Stimulated activated CD8-positive, alpha-beta memory T cell treated with anti-CD3 and anti-CD28 coated beads, Interleukin-7, amount 100 ng/mL, for 48 hours (primary cell): ENCODE measurements around the gene NR2C2.
"Not testable (repeated sequence)": the region's sequence is repeated elsewhere in the genome, so short reads cannot be mapped to it uniquely, and the experiment has no call there.

ENCODE experiments used
- DNase-seq, 2 donors: peaks; one replicate each; pipeline ENCODE4 v3.0.0-alpha.2; 2020; ENCODE audit warnings: low read depth in 1 of 2; ENCODE audit errors: extremely low read depth in 1 of 2

Gene NR2C2

GRCh38 chr3:14957153-14957552 is 9.8 kb downstream of the NR2C2 start:
- no peak for DNase-seq

GRCh38 chr3:14957925-14958324 is 10.5 kb downstream of the NR2C2 start:
- no peak for DNase-seq

GRCh38 chr3:14959359-14959943 is 12.1 kb downstream of the NR2C2 start:
- no peak for DNase-seq

GRCh38 chr3:14962762-14963161 is 15.4 kb downstream of the NR2C2 start:
- DNase-seq, result no peak

DNA sequence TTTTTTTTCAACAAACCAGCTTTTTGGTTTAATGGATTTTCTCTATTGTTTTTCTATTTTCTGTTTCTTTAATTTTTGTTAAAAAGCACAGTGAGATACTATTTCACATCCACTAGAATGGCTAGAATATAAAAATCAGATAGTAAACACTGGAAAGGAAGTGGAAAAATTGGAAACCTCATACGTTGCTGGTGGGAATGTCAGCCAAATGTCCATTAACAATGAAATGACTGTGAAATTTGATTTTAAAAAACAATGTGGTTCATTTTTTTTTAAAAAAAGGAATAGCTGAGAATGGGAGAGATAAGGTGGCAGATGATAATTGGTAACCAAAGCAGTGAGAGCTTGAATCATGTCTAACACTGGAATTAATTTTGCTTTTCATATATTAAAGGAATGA is 19.9 kb downstream of the NR2C2 start:
- no peak for DNase-seq

DNA sequence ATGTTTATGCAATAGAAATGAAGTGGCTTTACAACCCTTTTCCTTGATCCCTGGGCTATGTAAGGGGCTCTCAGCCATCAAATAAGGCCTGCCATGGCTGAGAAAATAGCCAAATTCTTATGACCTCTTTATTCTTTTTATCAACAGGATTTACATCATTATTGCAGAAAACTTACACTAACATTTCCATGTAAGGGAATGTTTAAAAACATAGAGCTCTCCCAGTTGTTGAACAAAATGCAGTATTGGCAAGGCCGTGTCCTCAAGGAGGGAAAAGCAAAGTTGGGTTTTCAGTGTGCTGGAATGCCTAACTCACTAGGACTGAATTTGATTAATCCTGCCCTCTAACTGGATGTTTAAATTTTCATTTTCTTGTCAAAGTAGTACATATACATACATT is 22.3 kb downstream of the NR2C2 start:
- DNase-seq, result no peak

DNA sequence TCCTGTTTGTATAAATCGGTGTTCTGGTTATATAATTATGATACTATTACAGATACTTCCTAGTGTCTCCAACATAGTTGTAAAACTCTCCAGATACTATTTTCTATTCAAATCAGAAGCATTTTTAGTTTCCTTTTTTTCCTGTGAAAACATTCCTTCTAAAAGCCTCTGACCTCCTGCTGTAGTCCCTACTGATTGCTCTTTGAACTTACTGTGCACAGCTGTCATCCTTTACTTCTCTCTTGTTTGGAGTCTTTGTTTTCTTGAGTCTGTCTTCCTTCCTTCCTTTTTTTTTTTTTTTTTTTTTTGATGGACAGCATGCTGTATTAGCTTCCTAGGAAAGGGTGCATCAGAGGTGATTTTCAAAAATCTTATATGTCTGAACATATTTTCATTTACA is 28.9 kb downstream of the NR2C2 start:
- no peak for DNase-seq

GRCh38 chr3:14980689-14981088 is 33.3 kb downstream of the NR2C2 start:
- no peak for DNase-seq

- DNase-seq, result no peak
These were observed 37.3 kb downstream of the NR2C2 start for GRCh38 chr3:14984581-14985113.

DNA sequence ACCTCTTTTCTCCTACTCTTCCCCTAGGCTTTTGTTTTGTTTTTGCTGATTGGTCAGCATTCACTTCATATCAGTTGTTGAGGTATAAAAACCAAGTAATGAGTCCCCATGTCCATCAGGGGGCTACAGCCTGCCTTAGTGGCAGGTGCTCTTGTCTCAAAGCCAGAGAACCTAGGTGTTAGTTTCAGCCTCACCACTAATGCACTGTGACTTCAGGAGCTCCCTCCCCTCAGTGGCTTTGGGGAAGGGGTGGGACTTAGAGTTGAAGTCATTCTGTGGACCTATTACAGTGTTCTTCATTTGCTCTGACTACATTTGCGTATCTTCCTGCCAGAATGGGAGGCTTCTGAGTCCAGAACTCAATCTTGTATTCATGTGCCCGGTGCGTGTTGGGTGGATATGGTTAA is 41.6 kb downstream of the NR2C2 start:
- DNase-seq, result peak; percentile 11 to 37

DNA sequence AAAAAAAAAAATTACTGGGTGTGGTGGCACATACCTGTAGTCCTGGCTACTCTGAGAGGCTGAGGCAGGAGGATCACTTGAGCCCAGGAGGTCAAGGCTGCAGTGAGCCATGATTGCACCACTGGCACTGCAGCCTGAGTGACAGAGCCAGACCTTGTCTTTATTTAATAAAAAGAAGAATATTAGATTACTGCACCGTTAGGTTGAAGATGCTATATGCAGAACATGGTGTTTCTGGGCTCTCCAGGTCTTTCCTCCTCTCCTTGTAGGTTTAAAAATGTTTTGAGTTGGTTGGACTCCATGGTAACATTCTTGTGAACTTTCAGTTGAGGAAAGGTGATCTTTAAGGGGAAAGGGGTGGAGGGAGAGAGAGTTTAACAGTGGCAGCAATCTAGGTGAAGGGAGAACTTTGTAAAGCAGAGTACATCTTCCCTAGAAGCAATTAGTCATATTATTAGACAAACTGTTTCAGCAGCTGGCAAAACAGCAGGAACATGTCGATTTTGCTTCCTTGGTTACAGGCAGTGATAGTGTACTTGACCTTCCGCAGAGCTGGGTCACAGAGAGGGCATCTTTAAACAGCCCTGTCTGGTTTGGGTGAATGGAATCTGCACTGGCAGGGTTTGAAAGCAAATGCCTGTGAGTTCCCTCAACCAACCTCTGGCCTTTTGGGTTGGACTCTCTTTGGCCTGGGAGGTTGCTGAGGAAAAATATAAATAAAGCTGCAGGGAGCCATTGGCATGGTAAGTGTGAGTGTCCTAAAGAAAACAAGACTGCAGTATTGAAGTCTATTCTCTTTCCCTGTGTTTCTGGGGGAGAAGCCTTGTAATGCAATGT is 42.8 kb downstream of the NR2C2 start:
- no peak for DNase-seq

DNA sequence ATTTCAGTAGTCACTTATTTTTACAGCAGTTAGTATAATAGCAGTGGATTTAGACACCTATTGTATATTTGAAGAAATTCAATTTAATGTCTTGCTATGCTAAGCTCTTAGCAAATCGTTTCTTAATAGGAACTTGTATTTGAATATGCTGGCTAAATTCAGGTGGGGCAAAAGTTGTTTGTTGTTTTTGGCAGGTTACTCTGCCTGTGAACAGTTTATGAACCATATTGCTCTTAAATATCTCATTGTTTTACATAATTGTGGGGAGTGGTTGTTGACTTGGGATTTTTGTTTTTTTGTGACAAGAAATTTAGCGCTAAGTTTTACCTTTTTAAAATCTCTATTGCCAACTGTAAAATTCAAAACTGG is 43.4 kb downstream of the NR2C2 start:
- no peak for DNase-seq

- no peak for DNase-seq
These were observed 43.9 kb downstream of the NR2C2 start for GRCh38 chr3:14991151-14991742.

GRCh38 chr3:14991818-14992612 is 44.6 kb downstream of the NR2C2 start:
- DNase-seq, result no peak

GRCh38 chr3:14997941-14998340 is 50.6 kb downstream of the NR2C2 start:
- no peak for DNase-seq

- not testable (repeated sequence) for DNase-seq
These were observed 51.8 kb downstream of the NR2C2 start for GRCh38 chr3:14999182-14999581.

DNA sequence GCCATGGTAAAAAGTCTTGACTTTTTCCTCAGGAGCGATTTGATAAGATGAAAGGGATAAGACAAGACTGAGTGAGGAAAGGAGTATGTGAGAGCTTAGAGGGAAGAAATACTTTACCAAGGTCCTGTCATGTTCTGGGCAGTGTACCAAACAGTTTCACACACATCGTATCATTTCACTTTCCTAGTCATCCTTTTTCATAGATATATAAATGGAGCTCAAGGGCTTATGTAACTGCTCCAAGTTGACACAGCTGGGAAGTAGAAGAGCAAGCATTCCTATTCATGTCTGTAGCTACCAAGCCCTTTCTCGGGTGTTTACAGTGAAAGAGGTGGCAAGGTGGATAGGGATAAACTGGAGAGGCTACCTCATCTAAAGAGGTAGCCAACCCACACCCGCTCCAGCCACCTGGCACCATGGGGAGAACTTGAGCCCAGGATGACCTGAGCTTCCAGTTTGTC is 60.3 kb downstream of the NR2C2 start:
- DNase-seq, result no peak

GRCh38 chr3:15009167-15009566 is 61.8 kb downstream of the NR2C2 start:
- no peak for DNase-seq

DNA sequence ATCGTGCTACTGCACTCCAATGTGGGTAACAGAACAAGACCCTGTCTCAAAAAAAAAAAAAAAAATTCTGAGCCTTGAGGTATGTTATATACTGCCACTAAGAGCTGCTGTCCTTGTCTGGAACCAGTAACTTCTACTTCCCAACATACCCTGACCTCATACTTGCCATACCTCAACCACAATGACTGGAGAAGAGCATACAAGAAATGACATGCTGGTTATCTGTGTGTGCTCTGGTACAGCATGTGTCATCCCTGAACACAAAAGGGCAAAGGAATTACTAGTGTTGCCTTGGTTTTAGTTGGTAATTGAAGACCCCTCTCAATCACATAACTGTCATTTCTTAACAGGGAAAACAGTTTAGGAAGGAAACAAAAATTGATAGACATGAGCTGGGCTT is 63.3 kb downstream of the NR2C2 start:
- no peak for DNase-seq

DNA sequence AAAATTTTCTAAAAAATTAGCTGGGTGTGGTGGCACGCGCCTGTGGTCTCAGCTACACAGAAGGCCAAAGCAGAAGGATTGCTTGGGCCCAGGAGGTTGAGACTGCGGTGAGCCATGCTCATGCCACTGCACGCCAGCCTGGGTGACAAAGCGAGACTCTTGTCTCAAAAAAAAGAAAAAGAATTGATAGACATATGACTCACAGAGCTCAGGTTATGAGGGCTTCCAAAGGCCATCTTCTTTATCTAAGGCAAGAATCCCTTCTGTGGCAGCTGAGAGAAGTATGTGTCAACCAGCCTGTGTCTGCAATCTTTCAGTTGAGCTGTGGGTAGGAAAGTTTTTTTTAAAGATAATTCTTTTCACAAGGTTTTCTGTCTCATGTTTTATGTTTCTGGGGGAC is 63.8 kb downstream of the NR2C2 start:
- peak in 1 of 2 donors; percentile 5 for DNase-seq
